GM21717 (cell line): Measurements from ENCODE around the gene CTBP2.
A peak's percentile ranks its signal among the peaks of the same experiment; 100 is the strongest.
"Not testable (repeated sequence)": the region's sequence is repeated elsewhere in the genome, so short reads cannot be mapped to it uniquely, and the experiment has no call there.

Experiments used
- ATAC-seq: cut with Tn5 transposase; IDR thresholded peaks from one replicate; pipeline ENCODE4 v1.9.1; 2021; ENCODE audit warnings: mild to moderate bottlenecking, moderate library complexity; ENCODE audit not compliant: unreplicated experiment

CTBP2 gene

GRCh38 chr10:125072794-125073193 is 87.6 kb downstream of the CTBP2 start:
- ATAC-seq: no peak

DNA sequence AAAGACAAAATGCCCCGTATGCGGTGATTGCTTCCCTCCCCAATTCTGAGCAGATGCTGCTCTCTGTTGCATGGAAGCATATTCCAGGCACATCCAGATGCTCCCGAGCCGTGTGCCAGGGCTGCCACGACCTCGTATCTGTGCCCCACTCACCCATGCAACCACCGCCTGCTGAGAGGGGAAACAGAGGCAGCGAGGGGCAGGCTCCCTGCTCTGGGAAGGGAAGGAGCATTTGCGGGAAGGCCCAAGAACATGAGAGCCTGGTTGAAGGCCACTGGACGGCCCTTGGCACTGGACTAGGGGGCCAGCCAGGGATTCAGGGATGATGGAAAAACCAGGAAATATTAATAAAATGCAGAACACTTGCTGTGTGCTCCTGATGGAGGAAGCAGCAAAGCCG is 89.4 kb downstream of the CTBP2 start:
- ATAC-seq: no peak

DNA sequence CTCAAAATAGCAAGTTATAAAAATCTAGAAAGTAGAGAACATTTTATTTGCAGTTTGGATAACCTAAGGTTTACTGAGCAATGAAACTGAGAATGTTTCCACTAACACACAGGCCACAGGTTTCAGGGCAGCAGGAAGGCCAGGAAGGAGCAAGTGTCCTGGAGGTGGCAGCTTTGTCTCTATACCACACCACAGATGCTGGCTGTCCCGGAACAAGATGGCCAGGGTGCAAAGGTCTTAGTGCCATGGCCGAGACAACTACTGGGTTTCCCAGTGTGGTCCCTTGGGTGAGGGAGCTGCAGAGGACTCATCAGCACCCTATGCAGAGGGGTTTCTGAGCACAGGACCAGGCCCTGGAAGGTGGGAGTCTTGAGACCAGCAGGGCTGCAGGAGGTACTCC is 92.0 kb downstream of the CTBP2 start:
- no peak for ATAC-seq

DNA sequence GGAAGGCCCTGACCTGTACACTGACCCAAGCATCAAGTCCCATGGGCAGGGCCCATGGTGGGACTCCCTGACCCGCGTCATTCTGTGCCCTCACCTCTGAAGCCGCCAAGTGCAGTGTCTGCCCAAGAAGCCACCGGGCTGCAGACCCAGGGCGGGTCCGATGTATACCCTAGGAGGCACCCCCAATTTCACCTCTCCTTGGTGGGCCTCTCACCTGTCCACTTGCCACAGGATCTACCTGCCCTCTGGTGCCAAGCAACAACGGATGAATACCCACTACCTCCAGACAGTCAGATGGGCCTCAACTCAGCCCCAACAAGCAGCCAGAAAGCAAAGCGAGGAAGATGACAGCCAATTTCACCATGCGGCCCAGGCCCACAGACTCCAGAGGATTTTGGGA is 92.6 kb downstream of the CTBP2 start:
- no peak for ATAC-seq

DNA sequence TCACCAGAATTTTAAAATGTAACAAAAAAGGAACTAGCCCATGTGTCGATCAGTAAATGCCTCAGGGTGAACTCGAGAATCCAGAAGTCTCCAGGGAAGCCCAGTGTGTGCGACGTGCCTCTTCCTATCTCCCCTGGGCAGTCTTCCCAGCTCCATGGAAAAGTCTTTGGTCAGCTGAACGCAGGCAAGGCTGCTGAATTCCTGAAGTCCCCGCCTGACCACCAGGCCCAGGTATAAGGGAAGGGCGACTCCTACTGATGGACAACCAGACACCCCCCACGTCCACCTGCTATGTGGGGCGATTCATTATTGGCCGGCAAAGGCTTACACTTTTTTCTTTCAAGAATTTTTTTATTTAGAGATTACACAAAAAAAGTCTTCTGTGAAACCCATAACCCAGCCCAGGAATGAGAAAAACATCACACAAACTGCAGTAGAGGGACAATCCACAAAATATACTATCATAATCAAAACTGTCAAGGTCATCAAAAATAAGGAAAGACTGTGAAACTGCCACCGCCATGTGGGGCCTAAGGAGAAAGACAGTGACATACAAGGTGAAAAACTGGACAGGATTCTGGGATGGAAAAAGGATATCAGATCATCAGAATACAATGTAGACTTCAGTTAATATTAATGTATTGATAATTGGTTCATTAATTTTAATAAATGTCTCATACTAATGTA is 93.5 kb downstream of the CTBP2 start:
- no peak for ATAC-seq

GRCh38 chr10:125064681-125065492 is 95.5 kb downstream of the CTBP2 start:
- peak; percentile 92 for ATAC-seq

GRCh38 chr10:125063256-125063925 is 97.0 kb downstream of the CTBP2 start:
- no peak for ATAC-seq

DNA sequence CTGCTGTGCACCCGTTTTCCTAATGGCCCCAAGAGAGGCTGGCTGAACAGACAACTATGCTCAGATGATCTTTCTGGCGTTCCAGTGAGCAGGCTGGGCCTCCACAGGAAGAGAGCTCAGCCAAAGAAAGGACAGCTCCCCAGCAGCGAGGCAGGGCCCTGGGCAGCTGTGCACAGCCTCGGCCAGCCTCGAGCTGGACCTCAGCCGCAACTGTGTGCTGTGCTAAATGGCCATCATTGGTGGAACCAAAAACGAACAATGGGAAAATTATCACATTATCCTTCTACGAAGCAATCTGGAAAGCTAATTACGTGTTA is 97.5 kb downstream of the CTBP2 start:
- no peak for ATAC-seq

DNA sequence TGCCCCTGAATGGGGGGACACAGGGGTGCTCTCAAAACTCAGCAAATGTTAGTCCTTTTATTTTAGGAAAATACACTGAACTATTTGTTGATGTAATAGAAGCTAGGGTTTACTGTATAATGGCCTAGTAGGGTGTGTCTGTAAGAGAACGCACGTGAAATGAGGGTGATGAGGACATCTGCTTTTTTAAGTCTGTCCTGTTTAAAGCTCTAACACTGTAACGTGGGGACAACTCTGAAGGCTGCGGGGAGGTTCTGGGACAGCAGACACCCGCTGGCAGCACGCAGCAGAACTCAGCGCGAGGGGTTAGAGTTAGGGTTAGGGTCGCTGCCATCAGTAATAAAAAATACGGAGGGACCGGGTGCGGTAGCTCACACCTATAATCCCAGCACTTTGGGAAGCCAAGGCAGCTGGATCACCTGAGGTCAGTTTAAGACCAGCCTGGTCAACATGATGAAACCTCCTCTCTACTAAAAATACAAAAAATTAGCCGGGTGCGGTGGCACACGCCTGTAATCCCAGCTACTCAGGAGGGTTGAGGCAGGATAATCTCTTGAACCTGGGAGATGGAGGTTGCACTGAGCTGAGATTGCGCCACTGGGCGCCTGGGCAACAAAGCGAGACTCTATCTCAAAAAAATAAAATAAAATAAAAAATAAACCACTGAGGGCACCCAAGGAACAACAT is 98.0 kb downstream of the CTBP2 start:
- no peak for ATAC-seq

- ATAC-seq: no peak
These were observed 98.7 kb downstream of the CTBP2 start for GRCh38 chr10:125061557-125062226.

DNA sequence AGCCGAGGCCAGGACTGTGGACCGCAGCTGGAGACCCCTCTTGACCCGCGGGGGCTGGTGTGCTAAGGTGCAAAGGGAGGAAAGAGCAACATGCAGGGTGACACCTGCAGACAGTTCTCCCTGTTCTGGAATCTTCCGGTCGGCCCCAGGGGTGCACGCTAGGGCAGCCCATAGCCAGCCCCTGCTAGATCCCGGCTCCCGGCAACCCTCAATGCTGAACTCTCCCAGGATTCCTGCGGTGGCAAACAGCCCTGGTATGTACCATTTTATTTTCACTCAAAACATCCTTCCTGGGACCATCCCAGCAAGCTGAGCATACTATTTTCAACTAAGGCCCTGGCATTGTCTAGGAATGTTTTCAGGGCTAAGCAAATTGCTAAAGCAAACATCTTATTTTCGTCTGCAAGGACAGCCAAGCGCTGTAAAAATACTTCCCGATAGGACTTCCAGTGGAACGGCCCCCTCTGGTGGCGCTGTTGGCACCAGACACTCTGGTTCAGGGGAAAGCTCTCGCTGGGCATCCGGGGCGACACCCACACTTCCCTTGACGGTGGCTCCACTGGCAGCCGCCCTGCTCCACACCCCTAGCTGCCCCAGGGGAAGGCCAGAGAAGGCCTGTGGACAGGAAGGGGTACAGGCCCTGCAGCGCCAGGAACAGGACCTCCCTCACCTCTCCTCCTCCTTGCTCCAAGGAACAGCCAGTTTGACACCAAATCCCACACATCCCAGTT is 99.4 kb downstream of the CTBP2 start:
- no peak for ATAC-seq

- ATAC-seq: no peak
These were observed 99.9 kb downstream of the CTBP2 start for GRCh38 chr10:125060482-125060825.

GRCh38 chr10:125060026-125060425 is 100.3 kb downstream of the CTBP2 start:
- ATAC-seq: no peak

- not testable (repeated sequence) for ATAC-seq
These were observed 101.0 kb downstream of the CTBP2 start for GRCh38 chr10:125059348-125059747.

- ATAC-seq: no peak
These were observed 103.0 kb downstream of the CTBP2 start for GRCh38 chr10:125057158-125058001.

DNA sequence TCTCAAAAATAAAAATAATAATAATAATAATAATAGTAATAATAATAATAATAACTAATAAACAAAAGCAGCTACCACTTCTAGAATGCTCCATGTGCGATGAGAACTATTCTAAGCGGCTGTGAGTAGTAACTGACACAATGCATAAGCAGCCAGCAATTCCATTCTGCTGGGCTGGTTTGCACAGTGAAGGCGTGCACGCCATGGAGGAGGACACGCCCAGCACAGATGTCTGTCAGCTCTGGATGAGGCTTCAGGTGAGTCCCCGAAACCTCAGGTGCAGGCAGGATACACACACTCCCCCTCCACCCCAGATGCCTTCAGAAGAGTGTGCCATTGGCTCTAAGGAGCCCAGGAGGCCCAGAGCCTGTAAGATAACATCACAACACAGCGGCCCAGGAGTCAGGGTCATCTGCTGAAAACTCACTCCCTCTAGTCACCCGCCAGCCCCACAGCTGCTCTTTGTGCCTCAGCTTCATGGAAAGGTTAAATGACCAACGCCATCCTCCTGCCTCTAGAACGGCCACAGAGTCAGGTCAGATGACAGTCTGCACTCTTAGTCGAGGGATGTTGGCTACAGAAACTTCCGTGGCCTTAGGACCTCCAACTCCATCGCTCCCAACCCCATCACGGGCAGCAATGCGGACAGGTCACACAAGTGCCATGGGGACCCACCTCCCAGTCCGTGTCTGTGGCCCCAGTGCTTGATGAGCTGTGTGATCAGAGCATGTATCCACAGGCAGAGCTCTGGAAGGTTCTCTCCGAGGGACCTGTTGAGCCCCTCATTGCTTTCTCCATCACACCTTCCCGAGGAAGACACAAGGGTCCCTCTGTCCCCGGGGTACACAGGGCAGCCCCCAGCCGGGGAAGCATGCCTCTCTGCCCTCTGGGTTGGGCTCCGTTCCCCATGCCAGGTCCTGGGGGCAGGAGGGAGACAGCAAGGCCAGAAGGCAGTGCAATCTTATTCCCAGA is 103.9 kb downstream of the CTBP2 start:
- ATAC-seq: no peak

GRCh38 chr10:125055446-125055845 is 104.9 kb downstream of the CTBP2 start:
- no peak for ATAC-seq

DNA sequence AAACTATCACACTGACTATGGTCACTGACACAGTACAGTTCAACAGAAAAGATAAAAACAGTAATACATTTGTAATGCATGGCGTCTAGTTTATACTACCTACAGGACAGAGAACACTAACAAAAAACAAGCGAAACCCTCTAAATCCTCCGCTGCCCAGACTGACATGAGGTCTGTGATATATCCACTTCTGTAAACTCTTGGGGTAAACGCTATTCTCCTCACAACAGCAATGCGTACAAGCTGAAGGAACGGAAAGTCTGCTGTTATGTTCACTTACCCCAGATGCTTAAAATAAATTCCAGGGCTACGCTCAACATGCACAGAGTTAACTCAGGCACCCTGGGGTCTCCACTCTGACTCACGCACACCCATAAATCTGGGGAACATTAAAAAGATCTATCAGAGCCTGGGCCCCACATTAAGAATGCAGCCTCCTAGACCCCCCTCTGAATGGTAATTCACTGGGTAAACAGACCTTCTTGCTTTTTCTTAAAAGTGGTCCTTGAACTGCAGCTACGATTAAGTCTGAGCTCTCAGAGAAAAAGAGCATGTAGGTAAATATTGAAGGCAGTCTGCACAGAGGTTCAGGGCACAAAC is 105.6 kb downstream of the CTBP2 start:
- no peak for ATAC-seq
